Fibroblast of the aortic adventitia (primary cell): Measurements from ENCODE around the gene PIP4K2B. TPM values are rescaled to one million over a fixed set of nuclear protein-coding genes. Genes with fewer than 3 reads are reported as not detected.
"Not testable (repeated sequence)": the region's sequence is repeated elsewhere in the genome, so short reads cannot be mapped to it uniquely, and the experiment has no call there.

Source experiments
- DNase-seq: peaks from one replicate; pipeline ENCODE4 v3.0.0-alpha.2; 2010; ENCODE audit warnings: low read depth
- H3K4me3 ChIP-seq: 2 replicates; pipeline ENCODE4 v1.5.1; 2011; ENCODE audit warnings: low read depth, mild to moderate bottlenecking, control low read depth, low read length, moderate library complexity
- total RNA-seq: library from RNA; depleted of rRNA; stranded (reverse); fragments of >200 nt; gene quantifications from 2 replicates; pipeline ENCODE4 v1.2.3, GENCODE V29; 2012; ENCODE audit warnings: low replicate concordance
- TF ChIP-seq, protein P1 (sequence below): IDR thresholded peaks from 2 replicates; pipeline ENCODE4 v1.5.1; 2011; ENCODE audit warnings: mild to moderate bottlenecking, low read length, control low read depth, inconsistent platforms; ENCODE audit not compliant: insufficient read depth

PIP4K2B gene
- total RNA-seq, 1 donor, result 56.8 TPM

DNA sequence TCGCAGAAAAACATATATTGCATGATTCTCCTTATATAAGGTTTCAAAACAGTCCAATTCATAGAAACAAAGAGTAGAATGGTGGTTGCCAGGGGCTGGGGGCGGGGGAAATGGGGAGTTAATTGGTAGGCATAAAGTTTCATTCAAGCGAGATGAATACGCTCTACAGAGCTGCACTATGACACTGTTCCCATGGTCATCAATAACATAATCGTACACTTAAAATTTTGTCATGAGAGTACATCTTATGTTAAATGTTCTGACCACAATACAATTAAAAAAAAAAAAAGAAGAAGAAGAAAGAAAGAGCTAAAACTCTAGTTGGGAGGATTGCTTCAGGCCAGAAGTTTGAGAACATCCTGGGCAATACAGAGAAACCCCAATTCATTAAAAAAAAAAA is 5.1 kb downstream of the PIP4K2B start:
- no peak for DNase-seq
- TF ChIP-seq, protein P1, sequence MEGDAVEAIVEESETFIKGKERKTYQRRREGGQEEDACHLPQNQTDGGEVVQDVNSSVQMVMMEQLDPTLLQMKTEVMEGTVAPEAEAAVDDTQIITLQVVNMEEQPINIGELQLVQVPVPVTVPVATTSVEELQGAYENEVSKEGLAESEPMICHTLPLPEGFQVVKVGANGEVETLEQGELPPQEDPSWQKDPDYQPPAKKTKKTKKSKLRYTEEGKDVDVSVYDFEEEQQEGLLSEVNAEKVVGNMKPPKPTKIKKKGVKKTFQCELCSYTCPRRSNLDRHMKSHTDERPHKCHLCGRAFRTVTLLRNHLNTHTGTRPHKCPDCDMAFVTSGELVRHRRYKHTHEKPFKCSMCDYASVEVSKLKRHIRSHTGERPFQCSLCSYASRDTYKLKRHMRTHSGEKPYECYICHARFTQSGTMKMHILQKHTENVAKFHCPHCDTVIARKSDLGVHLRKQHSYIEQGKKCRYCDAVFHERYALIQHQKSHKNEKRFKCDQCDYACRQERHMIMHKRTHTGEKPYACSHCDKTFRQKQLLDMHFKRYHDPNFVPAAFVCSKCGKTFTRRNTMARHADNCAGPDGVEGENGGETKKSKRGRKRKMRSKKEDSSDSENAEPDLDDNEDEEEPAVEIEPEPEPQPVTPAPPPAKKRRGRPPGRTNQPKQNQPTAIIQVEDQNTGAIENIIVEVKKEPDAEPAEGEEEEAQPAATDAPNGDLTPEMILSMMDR, result no peak
- no peak overlapping the region for H3K4me3 ChIP-seq

DNA sequence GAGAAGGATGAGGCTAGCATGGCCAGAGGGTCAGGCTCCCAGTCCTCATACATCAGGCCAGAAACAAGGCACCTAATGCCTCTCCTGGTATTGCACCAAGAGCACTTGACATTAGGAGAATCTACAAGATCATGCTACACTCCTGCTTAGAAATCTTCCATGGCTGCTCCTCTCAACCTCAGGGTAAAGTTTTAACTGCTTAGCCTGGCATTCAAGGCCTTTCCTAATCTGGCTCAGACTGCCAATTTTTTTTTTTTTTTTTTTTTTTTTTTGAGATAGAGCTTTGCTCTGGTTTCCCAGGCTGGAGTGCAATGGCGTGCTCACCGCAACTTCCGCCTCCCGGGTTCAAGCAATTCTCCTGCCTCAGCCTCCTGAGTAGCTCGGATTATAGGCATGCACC is 8.2 kb downstream of the PIP4K2B start:
- TF ChIP-seq, protein P1, result no peak
- no peak for DNase-seq

DNA sequence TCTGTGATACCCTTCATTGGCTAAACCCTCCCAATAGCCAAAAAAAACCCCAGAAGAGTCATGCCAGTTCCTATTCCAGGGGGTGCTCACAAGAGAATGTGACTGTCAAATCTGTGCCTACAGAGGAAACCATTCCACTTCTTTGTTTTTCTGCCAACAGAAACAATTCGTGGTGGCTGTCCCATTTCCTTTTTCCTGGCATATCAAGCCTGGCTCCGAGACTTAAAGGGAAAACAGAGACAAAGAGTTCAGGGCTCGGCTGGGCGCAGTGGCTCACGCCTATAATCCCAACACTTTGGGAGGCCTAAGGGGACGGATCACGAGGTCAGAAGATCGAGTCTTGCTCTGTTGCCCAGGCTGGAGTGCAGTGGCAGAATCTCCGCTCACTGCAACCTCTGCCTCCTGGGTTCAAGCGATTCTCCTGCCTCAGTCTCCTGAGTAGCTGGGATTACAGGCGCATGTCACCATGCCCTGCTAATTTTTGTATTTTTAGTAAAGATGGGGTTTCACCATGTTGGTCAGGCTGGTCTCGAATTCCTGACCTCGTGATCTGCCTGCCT is 9.1 kb downstream of the PIP4K2B start:
- DNase-seq, result not testable (repeated sequence)

More for the DNA sequence above, 8.2 kb downstream of the PIP4K2B start:
- no peak overlapping the region for H3K4me3 ChIP-seq

DNA sequence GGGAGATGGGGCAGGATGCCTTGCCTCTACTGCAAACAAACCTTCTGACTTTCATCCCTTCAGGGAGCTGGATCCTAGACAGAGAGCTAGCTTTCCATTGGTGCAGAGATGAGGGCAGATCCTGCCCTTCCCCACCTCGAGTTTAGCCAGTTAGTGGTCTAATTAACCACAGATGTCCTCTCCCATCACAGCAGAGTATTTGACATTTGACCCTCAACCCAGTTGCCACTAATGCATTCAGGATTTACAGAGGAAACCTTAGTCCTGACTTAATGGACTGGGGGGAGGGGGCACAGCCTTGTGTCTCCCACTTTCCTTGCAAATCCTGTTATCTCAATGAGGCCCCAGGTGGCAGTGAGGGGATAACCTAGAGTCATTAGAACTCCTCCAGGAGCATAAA is 10.2 kb downstream of the PIP4K2B start:
- TF ChIP-seq, protein P1, result no peak
- H3K4me3 ChIP-seq, result no peak overlapping the region
- no peak for DNase-seq

More for the DNA sequence above, 9.1 kb downstream of the PIP4K2B start:
- not testable (repeated sequence) for H3K4me3 ChIP-seq

GRCh38 chr17:38787999-38788398 is 11.4 kb downstream of the PIP4K2B start:
- DNase-seq, H3K4me3 ChIP-seq: not testable (repeated sequence)

DNA sequence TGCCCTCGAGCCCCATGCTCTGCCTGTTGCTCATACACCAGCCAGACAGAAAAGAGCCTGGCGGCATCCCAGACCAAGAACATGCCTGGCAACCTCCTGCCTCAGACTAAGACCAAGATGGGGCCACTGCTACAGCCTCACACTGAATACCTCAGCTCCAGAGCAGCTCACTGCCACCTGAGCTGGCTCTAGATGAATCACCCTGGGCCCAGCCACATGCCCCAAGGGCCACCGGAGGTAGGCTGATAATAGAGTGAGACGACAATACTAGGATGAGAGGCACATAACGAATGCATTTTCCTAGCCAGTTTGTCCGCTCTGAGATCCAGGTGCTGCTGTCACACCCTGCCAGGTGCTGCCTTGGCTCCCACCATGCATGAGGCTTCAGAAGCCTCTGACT is 13.0 kb downstream of the PIP4K2B start:
- H3K4me3 ChIP-seq, result no peak overlapping the region

DNA sequence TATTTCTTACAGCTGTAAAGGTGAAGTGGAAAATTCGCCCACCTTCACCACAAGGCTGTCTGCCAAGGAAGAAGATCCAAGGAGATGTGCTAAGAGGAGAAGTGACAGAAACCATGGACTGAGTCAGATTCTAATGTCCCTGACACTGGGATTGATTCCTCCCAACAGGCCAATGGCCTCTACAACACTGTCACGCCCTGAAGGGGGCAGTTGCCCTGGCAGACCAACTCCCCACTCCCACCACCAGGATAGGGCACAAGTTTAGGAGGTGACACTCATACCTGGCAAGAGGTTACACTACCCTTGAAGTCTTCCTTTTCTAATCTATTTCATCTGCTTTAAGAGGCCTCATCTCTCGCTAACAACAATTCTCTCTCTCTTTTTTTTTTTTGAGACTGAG is 16.1 kb downstream of the PIP4K2B start:
- no peak overlapping the region for H3K4me3 ChIP-seq
- DNase-seq, result no peak
- TF ChIP-seq, protein P1, result no peak

More for the DNA sequence above, 13.0 kb downstream of the PIP4K2B start:
- TF ChIP-seq, protein P1, result no peak
- DNase-seq, result no peak

DNA sequence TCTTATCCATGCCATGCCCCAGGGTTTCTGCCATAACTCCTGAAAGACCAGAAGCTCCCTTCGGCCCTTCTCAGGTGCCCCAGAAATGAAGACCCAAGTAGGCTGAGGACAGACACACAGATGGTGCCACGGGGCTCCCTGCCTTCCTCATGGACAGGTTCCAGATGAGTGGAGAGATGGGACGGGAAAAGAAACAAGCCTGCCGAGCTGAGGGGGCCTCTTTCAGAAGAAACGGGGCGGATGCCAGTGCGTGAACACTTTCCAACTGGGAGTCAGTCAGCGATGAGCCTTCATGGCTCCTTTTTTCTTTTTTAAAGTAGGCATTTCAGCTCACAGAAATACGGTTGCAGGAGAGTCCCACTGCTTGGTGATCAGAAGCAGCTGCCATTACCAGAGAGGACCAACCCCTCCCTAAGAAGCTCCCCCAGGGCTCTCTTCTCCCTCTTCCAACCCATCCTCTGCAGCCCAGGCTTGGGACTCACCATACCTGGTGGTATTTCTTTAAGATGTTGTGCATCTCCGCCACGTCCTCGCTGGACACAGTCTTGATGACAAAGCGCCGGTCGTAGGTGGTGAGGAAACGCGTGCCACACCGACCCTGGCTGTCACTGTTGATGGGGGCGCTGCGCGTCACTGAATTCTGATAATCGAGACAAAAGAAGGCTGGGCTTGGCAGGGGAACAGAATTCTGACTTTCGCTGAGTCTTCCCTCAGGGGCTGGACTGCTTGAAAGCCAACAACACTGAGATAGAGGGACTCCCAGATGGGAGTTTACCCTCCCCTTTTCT is 19.2 kb downstream of the PIP4K2B start:
- DNase-seq, result no peak
- TF ChIP-seq, protein P1, result no peak
- no peak overlapping the region for H3K4me3 ChIP-seq
